Neural progenitor cell (in vitro differentiated cells): ENCODE data around the gene UPF3A.

Experiments used
- EZH2 ChIP-seq: fragments of 200-600 bp; sonication (generic); IDR thresholded peaks from 2 replicates; pipeline ENCODE4 v1.6.1; 2017; ENCODE audit warnings: antibody characterized with exemption, mild to moderate bottlenecking, moderate library complexity
- TF ChIP-seq, protein P1 (sequence below): fragments of 200-600 bp; sonication (generic); IDR thresholded peaks from 2 replicates; pipeline ENCODE4 v1.5.1; 2017; ENCODE audit warnings: antibody characterized with exemption, mild to moderate bottlenecking

DNA sequence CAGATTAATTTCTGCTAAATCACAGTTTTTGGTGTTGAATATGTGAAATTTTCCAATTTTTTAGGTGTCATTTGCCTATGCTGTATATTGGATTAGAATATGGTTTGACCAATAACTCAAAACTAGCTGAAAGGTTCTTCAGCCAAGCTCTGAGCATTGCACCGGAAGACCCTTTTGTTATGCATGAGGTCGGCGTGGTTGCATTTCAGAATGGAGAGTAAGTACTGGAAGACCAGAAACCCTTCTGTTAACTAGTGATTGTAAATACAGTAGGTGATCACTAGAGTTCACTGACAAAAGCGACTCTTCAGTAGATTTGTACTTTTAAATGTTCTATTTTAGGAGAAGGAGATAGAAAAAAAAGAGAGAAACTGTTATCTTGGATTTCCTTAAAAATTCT is 24.4 kb upstream of the UPF3A start:
- TF ChIP-seq, protein P1, sequence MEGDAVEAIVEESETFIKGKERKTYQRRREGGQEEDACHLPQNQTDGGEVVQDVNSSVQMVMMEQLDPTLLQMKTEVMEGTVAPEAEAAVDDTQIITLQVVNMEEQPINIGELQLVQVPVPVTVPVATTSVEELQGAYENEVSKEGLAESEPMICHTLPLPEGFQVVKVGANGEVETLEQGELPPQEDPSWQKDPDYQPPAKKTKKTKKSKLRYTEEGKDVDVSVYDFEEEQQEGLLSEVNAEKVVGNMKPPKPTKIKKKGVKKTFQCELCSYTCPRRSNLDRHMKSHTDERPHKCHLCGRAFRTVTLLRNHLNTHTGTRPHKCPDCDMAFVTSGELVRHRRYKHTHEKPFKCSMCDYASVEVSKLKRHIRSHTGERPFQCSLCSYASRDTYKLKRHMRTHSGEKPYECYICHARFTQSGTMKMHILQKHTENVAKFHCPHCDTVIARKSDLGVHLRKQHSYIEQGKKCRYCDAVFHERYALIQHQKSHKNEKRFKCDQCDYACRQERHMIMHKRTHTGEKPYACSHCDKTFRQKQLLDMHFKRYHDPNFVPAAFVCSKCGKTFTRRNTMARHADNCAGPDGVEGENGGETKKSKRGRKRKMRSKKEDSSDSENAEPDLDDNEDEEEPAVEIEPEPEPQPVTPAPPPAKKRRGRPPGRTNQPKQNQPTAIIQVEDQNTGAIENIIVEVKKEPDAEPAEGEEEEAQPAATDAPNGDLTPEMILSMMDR: no peak
- TF ChIP-seq EZH2: no peak
